GM19324 (cell line): ENCODE data around the gene SEC31A.
"Not testable (repeated sequence)": the region's sequence is repeated elsewhere in the genome, so short reads cannot be mapped to it uniquely, and the experiment has no call there.

Experiments
- ATAC-seq: cut with Tn5 transposase; IDR thresholded peaks from one replicate; pipeline ENCODE4 v1.9.1; 2021; ENCODE audit warnings: mild to moderate bottlenecking, moderate library complexity; ENCODE audit not compliant: unreplicated experiment, low FRiP score

The SEC31A gene

GRCh38 chr4:82850684-82851083 lies 40.3 kb downstream of the SEC31A start:
- no peak for ATAC-seq

DNA sequence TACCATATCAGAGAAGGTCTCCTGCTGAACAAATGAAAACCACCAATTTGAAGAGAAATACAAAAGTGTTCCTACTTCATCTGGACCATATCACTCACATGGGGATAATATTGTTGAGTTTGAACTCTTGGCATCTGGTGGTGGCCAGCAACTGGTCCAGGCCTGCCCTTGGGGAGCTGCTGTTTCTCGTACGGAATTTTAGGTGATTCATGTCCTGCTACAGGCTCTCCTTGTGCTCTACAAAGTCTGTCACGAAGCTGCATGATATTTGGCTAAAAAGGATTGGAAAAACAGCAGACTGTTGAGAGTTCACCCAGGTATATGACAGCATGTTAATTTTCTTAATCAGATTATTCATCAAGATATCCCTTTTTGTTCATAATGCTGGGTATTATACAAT lies 42.2 kb downstream of the SEC31A start:
- no peak for ATAC-seq

DNA sequence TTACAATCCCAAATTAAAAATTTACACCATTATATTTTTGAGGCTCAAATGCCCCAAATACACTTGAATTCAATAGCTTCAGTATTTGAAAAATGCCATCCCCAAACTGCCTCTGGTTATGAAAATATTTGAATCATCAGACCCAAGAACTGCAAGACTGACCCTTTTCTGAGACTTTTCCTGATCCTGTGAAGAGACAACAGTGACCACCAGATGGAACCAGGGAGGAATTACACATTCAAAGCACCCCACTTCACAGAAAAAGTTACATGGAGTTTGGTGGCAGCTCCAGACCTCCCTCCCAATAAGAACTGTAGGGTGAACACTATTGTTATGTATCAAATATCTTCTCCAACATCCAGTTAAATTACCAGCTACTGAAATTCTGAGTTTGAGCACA lies 48.4 kb downstream of the SEC31A start:
- ATAC-seq: no peak

- no peak for ATAC-seq
Measured at GRCh38 chr4:82839624-82840023, 51.3 kb downstream of the SEC31A start.

DNA sequence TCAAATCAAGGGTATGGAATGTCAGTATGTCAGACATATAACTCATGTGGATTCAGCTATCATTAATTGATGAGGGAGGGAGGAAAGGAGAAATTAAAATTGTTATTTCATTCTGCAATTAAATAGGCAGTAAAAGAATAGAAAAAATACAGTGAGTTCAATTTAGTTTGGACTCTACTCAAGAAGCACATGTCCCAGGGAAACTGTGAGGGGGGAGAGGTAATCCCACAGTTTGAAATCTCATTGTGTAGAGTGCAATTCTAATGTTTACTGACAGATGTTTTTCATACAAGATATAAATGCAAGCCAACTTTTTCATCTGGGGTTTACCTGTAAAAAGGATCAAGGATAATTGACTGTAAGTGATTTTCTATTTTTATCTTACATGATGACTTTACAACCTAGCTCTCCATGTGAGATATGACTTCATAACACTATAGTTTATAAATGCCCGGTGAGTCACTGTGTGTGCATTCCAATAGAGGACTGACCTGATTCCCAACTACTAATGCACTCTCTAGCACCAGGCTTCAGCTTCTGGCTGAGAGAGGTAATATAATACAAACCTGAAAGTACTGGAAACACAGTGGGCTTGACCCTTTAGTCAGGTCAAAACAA lies 57.1 kb downstream of the SEC31A start:
- ATAC-seq: no peak

GRCh38 chr4:82833060-82833459 lies 57.9 kb downstream of the SEC31A start:
- ATAC-seq: not testable (repeated sequence)

DNA sequence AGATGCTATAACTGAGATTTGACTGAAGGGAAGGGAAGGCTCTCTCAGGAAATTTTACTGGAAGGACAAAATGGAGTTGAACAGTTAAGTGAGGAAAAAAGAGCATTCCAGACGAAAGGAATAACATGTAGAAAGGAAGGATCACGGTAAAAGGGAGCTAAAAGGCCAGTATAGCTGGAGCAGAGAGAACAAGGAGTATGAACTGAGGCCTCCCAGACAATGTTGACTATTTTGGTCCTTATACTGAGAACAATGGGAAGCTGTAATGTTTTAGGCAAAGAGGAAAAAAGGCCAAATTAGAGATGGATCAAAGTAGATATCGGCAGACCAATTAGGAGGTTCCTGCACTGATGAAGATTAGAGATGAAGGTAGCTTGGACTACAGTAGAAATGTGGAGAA lies 65.5 kb downstream of the SEC31A start:
- no peak for ATAC-seq

DNA sequence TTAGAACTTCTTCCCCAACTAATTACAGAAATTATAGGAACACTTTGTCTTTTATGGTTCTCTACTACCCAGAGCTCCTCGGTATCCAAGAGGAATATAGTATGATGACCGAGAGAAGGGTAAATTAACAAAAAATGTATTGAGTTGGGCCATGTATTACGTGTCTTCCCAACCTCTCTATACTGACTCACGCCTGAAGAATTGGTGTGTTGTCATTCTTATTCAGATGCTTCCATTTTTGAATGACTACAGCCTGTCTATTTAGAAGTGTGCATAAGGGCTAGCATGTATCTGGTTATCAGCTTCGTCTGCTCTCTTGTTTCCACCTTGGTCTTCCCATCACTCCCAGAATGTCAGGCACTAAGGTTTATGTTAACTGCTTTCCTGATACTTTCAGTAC lies 67.9 kb downstream of the SEC31A start:
- no peak for ATAC-seq

- ATAC-seq: no peak
Measured at GRCh38 chr4:82820689-82821088, 70.3 kb downstream of the SEC31A start.

DNA sequence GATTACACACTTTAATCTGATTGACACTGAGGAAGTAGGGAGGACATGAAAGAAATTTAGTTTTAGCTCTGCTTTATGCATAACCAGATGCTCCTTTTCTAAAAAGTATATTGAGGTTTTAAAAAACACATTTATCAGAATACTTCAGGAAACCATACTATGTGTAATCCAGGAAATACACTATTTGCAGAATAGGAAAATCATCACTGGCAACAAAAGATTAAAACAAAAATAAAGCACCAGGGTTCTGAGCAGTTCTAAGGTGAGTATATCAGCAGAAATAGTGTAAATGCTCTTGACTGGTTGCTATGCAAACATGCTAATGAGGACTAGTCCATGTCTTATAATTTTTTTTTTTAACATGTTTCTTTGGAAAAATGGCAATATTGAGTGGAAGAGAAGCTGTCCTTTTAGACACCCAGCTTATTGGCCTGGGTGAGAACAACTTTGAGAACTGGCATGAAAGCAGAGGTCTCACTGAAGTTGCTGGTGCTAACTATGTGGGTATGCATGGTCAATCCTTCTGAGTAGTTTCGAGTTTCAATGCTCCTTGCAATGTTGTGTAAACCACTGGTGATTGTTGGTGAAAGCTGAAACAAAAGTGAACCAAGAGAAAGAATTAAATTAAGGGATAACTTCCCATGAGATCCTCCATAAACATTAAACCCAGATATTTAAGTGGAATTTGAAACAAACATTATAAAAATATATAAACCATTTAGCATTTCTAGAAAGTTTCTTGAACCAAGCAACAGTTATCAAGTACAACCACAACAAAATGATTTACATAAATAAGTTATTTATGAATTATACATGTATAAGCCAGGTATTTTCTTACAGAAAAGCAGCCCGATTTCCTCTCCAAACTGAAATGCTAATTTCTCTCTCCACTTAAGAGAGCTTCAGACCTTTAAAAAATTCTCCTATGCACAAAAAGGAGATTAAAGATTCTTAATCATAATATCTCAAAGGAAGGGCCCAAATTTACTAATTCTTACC lies 72.0 kb downstream of the SEC31A start:
- ATAC-seq: peak; percentile 78

- ATAC-seq: not testable (repeated sequence)
Measured at GRCh38 chr4:82816874-82817273, 74.1 kb downstream of the SEC31A start.

DNA sequence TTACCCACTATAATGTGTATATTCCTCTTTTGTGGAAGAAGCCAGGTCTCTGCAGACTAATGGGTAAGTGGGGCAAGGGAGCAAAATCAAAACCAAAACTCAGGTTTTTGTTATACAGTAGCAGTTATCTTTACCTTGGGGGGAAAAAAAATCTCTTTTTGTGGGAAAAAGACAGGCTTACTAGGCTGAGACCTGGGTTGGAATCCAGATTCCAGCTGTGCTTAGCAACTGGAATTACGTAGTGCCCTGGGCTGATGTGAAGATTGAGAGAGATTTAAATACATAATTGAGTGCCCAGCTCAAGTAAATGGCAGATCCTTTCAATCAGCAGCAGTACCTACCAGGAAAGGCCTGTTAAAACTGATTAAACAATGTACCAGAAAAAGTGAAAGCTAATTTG lies 76.9 kb downstream of the SEC31A start:
- no peak for ATAC-seq

- no peak for ATAC-seq
Measured at GRCh38 chr4:82811838-82812341, 79.1 kb downstream of the SEC31A start.

- no peak for ATAC-seq
Measured at GRCh38 chr4:82811392-82811791, 79.6 kb downstream of the SEC31A start.

DNA sequence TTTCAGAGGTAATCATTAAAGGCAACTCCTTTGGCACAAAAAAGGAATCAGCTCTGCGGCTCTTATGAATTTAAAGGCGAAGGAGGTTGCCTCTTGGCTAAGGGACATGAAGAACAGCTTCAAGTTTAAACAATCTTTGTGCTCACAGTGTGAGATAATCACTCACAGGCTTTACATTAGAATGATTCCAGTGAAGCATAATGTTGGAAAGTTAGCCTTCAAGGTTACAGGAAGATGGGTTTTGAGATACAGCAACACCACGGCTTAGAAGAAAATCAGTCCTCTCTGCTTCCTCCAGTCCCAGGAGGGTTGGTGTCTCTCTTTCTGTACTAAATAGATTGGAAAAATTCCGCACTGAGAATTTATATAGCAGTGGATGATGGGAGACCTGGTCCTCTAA lies 80.8 kb downstream of the SEC31A start:
- ATAC-seq: no peak

- no peak for ATAC-seq
Measured at GRCh38 chr4:82809619-82810018, 81.3 kb downstream of the SEC31A start.

DNA sequence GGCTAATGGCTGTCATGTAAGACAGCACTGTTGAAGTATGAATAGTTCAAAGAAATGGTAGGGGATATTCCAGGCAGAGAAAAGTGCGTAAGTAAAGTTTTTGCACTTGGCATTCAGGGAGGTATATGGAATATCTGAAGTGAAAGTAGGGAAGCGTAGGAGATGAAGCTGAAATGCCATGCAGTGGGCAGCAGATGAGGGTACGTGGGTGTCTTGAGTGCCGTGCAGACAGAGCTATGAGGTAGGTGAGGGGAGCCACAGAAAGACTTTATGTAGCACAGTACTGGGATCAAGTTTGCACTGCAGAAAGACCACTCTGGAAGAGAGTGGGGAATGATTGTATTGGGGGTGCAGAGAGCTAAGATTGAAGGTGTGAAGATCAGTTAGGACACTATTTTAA lies 87.2 kb downstream of the SEC31A start:
- no peak for ATAC-seq

GRCh38 chr4:82802911-82803310 lies 88.0 kb downstream of the SEC31A start:
- ATAC-seq: no peak

DNA sequence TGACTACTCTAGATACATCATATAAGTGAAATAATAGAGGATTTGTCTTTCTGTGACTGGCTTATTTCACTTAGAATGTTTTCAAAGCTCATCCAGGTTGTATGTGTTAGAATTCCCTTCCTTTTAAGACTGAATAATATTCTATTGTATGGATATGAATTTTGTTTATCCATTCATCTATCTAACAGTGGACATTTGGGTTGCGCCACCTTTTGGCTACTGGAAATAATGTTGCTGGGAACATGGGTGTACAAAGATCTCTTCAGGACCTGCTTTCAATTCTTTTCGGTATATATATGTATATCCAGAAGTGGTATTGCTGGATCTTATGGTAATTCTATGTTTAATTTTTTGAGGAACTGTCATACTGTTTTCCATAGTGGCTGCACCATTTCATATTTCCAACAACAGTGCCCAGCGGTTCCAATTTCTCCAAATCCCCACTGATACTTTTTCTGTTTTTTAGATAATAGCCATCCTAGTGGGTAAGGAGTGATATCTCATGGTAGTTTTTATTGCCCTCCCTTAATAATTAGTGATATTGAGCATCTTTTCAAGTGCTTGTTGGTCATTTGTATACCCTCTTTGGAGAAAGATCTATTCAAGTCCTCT lies 88.9 kb downstream of the SEC31A start:
- no peak for ATAC-seq

DNA sequence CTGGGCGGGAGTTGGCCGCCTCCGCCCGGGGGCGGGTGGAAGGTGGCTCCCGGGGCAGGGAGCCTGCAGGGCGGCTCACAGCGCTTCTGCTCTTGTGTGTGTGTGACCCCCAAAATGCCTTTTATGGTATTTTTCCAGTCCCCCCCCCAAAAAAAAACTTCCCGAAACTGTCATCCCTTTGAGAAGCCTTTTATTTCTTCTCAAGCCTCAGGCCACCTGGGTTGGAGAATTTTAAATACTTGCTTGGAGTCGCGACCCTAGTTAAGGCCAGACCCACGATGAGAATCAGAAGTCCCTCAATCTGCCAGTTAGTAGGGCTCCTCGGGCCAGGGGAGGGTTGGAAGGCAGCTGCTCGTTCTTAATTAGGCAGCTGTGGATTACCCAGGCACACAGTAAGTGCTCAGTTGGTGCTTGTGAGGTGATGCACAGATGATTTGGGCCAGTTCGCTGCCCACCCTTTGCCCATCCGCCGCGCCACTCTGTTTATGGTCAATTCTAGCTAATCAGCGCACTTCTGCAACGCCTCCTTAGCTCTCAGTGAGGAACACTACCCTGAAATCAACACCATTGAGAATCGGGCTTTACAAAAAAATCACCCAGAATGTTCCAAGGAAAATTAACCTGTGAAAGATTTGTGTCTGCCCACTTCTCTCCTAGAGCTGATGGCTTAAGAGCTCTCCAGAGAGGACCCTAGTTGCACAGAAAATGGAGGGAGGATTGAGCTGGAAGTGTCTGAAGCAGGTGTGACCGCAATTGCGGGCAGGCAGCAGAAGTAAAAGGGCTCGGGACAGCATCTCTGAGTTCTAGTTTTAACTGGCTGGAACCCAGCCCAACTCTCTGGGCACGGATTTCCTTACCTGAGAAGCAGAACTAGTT lies 91.7 kb downstream of the SEC31A start:
- no peak for ATAC-seq
